Heart left ventricle (tissue), 13 donors: Measurements from ENCODE around the gene RIMS4.

Experiments used
- CTCF ChIP-seq, 12 donors: fragments of 200-600 bp; sonication (generic) in 4 of 12; IDR thresholded peaks; one replicate each; pipeline versions ENCODE4 v1.5.0 to v1.8.0; 2018 to 2022; ENCODE audit warnings: antibody characterized with exemption in 12 of 12, mild to moderate bottlenecking in 5 of 12
- POLR2A ChIP-seq, 2 donors: fragments of 450-650 bp; IDR thresholded peaks; one replicate each; pipeline ENCODE4 v1.6.1; 2017; ENCODE audit warnings: antibody characterized with exemption in 2 of 2, mild to moderate bottlenecking in 2 of 2, moderate library complexity in 2 of 2
- donor health status: ischemic (EF 13 %, LVEDD 7.1; RV severe dilation, severe dysfunction).
- donor health status: DM: no; HTN: yes; CAD: no.
- donor health status: DM: no; HTN: no; CAD: no.
- donor health status: ischemic (EF 25% LVEDD 6.9; RV normal size, moderate dysfunction).
- donor health status: ischemic (EF 25% LVEDD 5.7; RV mildly dilated, moderate dysfunction).
- donor health status: ischemic (EF 35%, LVEDD 5.7; RV mildly dilated, moderate dysfunction).
- donor health status: nonischemic (EF 11% LVEDD 7.7; RV severe dilation, severe dysfunction).
- donor health status: DM: yes; HTN: yes; CAD: no.
- donor health status: PGD.
- donor health status: ischemic (EF 29% LVEDD 5.4; RV normal size, mild dysfunction).
- donor health status: nonischemic (EF 23%, LVEDD 6.1; RV moderate dilation, normal function).

- no peak for TF ChIP-seq POLR2A (IDR thresholded peaks at IDR 0.05)
- no peak for TF ChIP-seq CTCF (IDR thresholded peaks at IDR 0.05)
Measured at GRCh38 chr20:44834693-44835092, 24.3 kb upstream of the RIMS4 start.
